Activated naive CD4-positive, alpha-beta T cell treated with anti-CD3 and anti-CD28 coated beads, Interleukin-2, amount 50 U/mL, for 24 hours (primary cell): ENCODE measurements around the gene ATL3.
A peak's percentile ranks its signal among the peaks of the same experiment; 100 is the strongest.
"Not testable (repeated sequence)": the region's sequence is repeated elsewhere in the genome, so short reads cannot be mapped to it uniquely, and the experiment has no call there.

ENCODE experiments used
- H3K27ac Mint-ChIP-seq: one replicate; pipeline ENCODE4 v1.8.0; 2021; ENCODE audit warnings: mild to moderate bottlenecking, mixed read lengths
- H3K27me3 Mint-ChIP-seq: one replicate; pipeline ENCODE4 v1.8.0; 2021; ENCODE audit warnings: mixed read lengths
- H3K36me3 Mint-ChIP-seq: one replicate; pipeline ENCODE4 v1.8.0; 2021; ENCODE audit warnings: mixed read lengths
- H3K4me1 Mint-ChIP-seq: one replicate; pipeline ENCODE4 v1.8.0; 2021; ENCODE audit warnings: mixed read lengths
- H3K4me3 Mint-ChIP-seq: one replicate; pipeline ENCODE4 v1.8.0; 2021; ENCODE audit warnings: mild to moderate bottlenecking, mixed read lengths
- H3K9me3 Mint-ChIP-seq: one replicate; pipeline ENCODE4 v1.8.0; 2021; ENCODE audit warnings: mixed read lengths

The ATL3 gene

GRCh38 chr11:63613517-63614135 is 57.5 kb downstream of the ATL3 start:
- no peaks in the 10 kb centered on the region for H3K27me3 Mint-ChIP-seq
- peaks cover 14% of the 10 kb centered on the region for H3K4me1 Mint-ChIP-seq
- peak overlapping the region; percentile 78 for H3K4me3 Mint-ChIP-seq
- H3K27ac Mint-ChIP-seq, result no peak overlapping the region
- H3K36me3 Mint-ChIP-seq, result no peaks in the 10 kb centered on the region
- no peaks in the 10 kb centered on the region for H3K9me3 Mint-ChIP-seq

- no peaks in the 10 kb centered on the region for H3K36me3 Mint-ChIP-seq
- H3K27me3 Mint-ChIP-seq, result no peaks in the 10 kb centered on the region
- H3K9me3 Mint-ChIP-seq, result no peaks in the 10 kb centered on the region
- no peak overlapping the region for H3K27ac Mint-ChIP-seq
- no peak overlapping the region for H3K4me3 Mint-ChIP-seq
- peaks cover 14% of the 10 kb centered on the region for H3K4me1 Mint-ChIP-seq
These were observed 59.0 kb downstream of the ATL3 start for GRCh38 chr11:63612181-63612580.

- Mint-ChIP-seq H3K27ac (no peak overlapping the region), H3K4me1 (peaks cover 14% of the 10 kb centered on the region), H3K36me3 (no peaks in the 10 kb centered on the region), H3K9me3 (no peaks in the 10 kb centered on the region), H3K27me3 (no peaks in the 10 kb centered on the region), H3K4me3 (no peak overlapping the region)
These were observed 59.8 kb downstream of the ATL3 start for GRCh38 chr11:63611395-63611747.

- Mint-ChIP-seq H3K4me3 (no peak overlapping the region), H3K9me3 (no peaks in the 10 kb centered on the region), H3K4me1 (peaks cover 14% of the 10 kb centered on the region), H3K27ac (no peak overlapping the region), H3K36me3 (no peaks in the 10 kb centered on the region), H3K27me3 (no peaks in the 10 kb centered on the region)
These were observed 60.4 kb downstream of the ATL3 start for GRCh38 chr11:63610604-63611394.

- H3K4me3 Mint-ChIP-seq, result no peak overlapping the region
- peaks cover 14% of the 10 kb centered on the region for H3K4me1 Mint-ChIP-seq
- no peaks in the 10 kb centered on the region for H3K27me3 Mint-ChIP-seq
- no peak overlapping the region for H3K27ac Mint-ChIP-seq
- no peaks in the 10 kb centered on the region for H3K9me3 Mint-ChIP-seq
- H3K36me3 Mint-ChIP-seq, result no peaks in the 10 kb centered on the region
These were observed 61.1 kb downstream of the ATL3 start for GRCh38 chr11:63609971-63610580.

GRCh38 chr11:63609536-63609935 is 61.6 kb downstream of the ATL3 start:
- H3K36me3 Mint-ChIP-seq, result no peaks in the 10 kb centered on the region
- H3K27ac Mint-ChIP-seq, result no peak overlapping the region
- H3K27me3 Mint-ChIP-seq, result no peaks in the 10 kb centered on the region
- H3K9me3 Mint-ChIP-seq, result no peaks in the 10 kb centered on the region
- peaks cover 14% of the 10 kb centered on the region for H3K4me1 Mint-ChIP-seq
- H3K4me3 Mint-ChIP-seq, result no peak overlapping the region

GRCh38 chr11:63608353-63609345 is 62.5 kb downstream of the ATL3 start:
- Mint-ChIP-seq H3K27ac (no peak overlapping the region), H3K36me3 (no peaks in the 10 kb centered on the region), H3K4me3 (no peak overlapping the region), H3K9me3 (no peaks in the 10 kb centered on the region), H3K27me3 (no peaks in the 10 kb centered on the region), H3K4me1 (peaks cover 14% of the 10 kb centered on the region)

GRCh38 chr11:63603180-63603518 is 68.0 kb downstream of the ATL3 start:
- Mint-ChIP-seq H3K27ac (no peak overlapping the region), H3K4me3 (no peak overlapping the region), H3K27me3 (no peaks in the 10 kb centered on the region)

GRCh38 chr11:63602290-63603179 is 68.6 kb downstream of the ATL3 start:
- not testable (repeated sequence) for H3K9me3 Mint-ChIP-seq, H3K27ac Mint-ChIP-seq, H3K36me3 Mint-ChIP-seq

More at GRCh38 chr11:63603180-63603518, 68.0 kb downstream of the ATL3 start:
- Mint-ChIP-seq H3K9me3 (no peaks in the 10 kb centered on the region), H3K36me3 (no peaks in the 10 kb centered on the region), H3K4me1 (peaks cover 5% of the 10 kb centered on the region)

GRCh38 chr11:63599211-63600122 is 71.7 kb downstream of the ATL3 start:
- H3K36me3 Mint-ChIP-seq, result no peaks in the 10 kb centered on the region
- H3K4me1 Mint-ChIP-seq, result peaks cover 5% of the 10 kb centered on the region
- H3K4me3 Mint-ChIP-seq, result no peak overlapping the region
- no peak overlapping the region for H3K27ac Mint-ChIP-seq
- H3K9me3 Mint-ChIP-seq, result no peaks in the 10 kb centered on the region
- no peaks in the 10 kb centered on the region for H3K27me3 Mint-ChIP-seq

More at GRCh38 chr11:63602290-63603179, 68.6 kb downstream of the ATL3 start:
- H3K4me3 Mint-ChIP-seq, H3K4me1 Mint-ChIP-seq, H3K27me3 Mint-ChIP-seq: not testable (repeated sequence)

- H3K27ac Mint-ChIP-seq, result peak overlapping the region; percentile 6
- H3K9me3 Mint-ChIP-seq, result no peaks in the 10 kb centered on the region
These were observed 72.6 kb downstream of the ATL3 start for GRCh38 chr11:63598556-63598955.

GRCh38 chr11:63595296-63595695 is 75.9 kb downstream of the ATL3 start:
- Mint-ChIP-seq H3K27ac (no peak overlapping the region), H3K4me3 (no peak overlapping the region), H3K36me3 (peaks cover 2% of the 10 kb centered on the region)

More at GRCh38 chr11:63598556-63598955, 72.6 kb downstream of the ATL3 start:
- peaks cover 5% of the 10 kb centered on the region for H3K4me1 Mint-ChIP-seq
- no peak overlapping the region for H3K4me3 Mint-ChIP-seq
- H3K27me3 Mint-ChIP-seq, result no peaks in the 10 kb centered on the region
- peaks cover 2% of the 10 kb centered on the region for H3K36me3 Mint-ChIP-seq

GRCh38 chr11:63592975-63593395 is 78.2 kb downstream of the ATL3 start:
- no peak overlapping the region for H3K27ac Mint-ChIP-seq
- H3K9me3 Mint-ChIP-seq, result no peaks in the 10 kb centered on the region
- H3K4me3 Mint-ChIP-seq, result no peak overlapping the region
- H3K36me3 Mint-ChIP-seq, result peaks cover 2% of the 10 kb centered on the region
- no peaks in the 10 kb centered on the region for H3K27me3 Mint-ChIP-seq
- H3K4me1 Mint-ChIP-seq, result no peaks in the 10 kb centered on the region

More at GRCh38 chr11:63595296-63595695, 75.9 kb downstream of the ATL3 start:
- Mint-ChIP-seq H3K9me3 (no peaks in the 10 kb centered on the region), H3K4me1 (no peaks in the 10 kb centered on the region), H3K27me3 (no peaks in the 10 kb centered on the region)
